T-helper 17 cell (primary cell): ENCODE data around the gene FAM184B. TPM values are rescaled to one million over a fixed set of nuclear protein-coding genes. Genes with fewer than 3 reads are reported as not detected.
"Not testable (repeated sequence)": the region's sequence is repeated elsewhere in the genome, so short reads cannot be mapped to it uniquely, and the experiment has no call there.

Source experiments
- ATAC-seq: fragments of 150-1000 bp; cut with Tn5 transposase; 2 replicates; pipeline ENCODE4 v1.10.0; 2021; ENCODE audit warnings: mild to moderate bottlenecking, moderate library complexity
- DNase-seq, 3 donors: peaks; one replicate each; pipeline versions ENCODE4 v3.0.0 to v3.0.0-alpha.2; 2020 to 2021
- H3K9me3 ChIP-seq: one replicate; pipeline ENCODE4 v1.7.0; 2013; ENCODE audit warnings: low read length, mild to moderate bottlenecking; ENCODE audit not compliant: control insufficient read depth, poor library complexity, severe bottlenecking
- H3K27ac Mint-ChIP-seq: one replicate; pipeline ENCODE4 v1.8.0; 2022; ENCODE audit warnings: mild to moderate bottlenecking, moderate library complexity, mixed read lengths
- H3K27me3 Mint-ChIP-seq: one replicate; pipeline ENCODE4 v1.8.0; 2022; ENCODE audit warnings: mixed read lengths
- H3K36me3 Mint-ChIP-seq: one replicate; pipeline ENCODE4 v1.8.0; 2022; ENCODE audit warnings: low read depth, mixed read lengths
- H3K4me1 Mint-ChIP-seq: one replicate; pipeline ENCODE4 v1.8.0; 2022; ENCODE audit warnings: mild to moderate bottlenecking, mixed read lengths
- H3K4me3 Mint-ChIP-seq: one replicate; pipeline ENCODE4 v1.8.0; 2022; ENCODE audit warnings: mild to moderate bottlenecking, moderate library complexity, mixed read lengths
- total RNA-seq, 4 donors: library from RNA in 2 of 4; stranded (reverse) in 2 of 4; gene quantifications; one replicate each; pipeline ENCODE4 v1.2.3 and lab custom pipeline; 2022 to 2026

The FAM184B gene
- total RNA-seq, 2 donors from 2014 or later = not detected

DNA sequence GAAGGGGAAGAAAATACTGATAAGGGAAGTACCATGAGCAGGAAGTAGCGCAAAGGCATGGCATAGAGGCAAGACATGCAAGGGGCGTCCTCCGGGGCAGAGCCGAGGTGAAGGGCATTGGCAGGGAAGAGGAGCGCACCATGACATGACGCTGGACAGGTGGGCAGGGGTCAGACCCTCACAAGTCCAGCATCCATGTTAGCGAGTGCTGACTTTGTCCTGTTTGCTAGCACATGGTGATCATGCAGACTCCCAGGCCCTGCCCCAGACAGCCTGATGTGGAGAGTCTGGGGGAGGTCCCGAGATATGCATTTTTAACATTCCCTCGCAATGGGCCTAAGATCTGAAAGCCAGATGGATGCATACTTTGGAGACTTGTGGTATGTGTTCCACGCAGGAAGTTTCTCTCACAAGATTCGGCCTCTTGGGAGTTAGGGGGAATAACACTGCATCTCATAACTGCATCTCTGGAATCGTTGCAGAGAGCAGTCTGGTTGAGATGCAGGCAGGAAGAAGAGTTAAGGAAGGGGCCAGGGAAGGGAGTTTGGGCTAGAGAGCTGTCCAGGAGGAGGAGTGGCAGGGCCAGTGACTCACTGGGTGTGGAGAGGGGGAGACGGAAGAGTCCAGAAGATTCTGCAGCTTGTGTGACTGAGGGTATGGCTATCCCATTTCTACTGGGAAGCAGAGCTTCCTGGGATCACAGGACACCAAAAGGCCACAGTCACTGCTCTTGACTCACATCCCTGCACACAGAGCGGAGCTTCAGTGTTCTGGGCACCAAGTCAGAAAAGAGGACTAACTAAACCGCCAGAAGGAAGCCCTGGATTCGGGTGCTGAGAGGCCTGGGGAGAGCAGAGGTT, 59.7 kb downstream of the FAM184B start:
- H3K36me3 Mint-ChIP-seq = no peaks in the 10 kb centered on the region
- ATAC-seq (no peak), DNase-seq (no peak)
- H3K27ac Mint-ChIP-seq = no peak overlapping the region
- no peaks in the 10 kb centered on the region for H3K4me1 Mint-ChIP-seq
- H3K4me3 Mint-ChIP-seq = no peak overlapping the region
- H3K9me3 ChIP-seq = no peaks in the 10 kb centered on the region
- H3K27me3 Mint-ChIP-seq = peaks cover 55% of the 10 kb centered on the region

DNA sequence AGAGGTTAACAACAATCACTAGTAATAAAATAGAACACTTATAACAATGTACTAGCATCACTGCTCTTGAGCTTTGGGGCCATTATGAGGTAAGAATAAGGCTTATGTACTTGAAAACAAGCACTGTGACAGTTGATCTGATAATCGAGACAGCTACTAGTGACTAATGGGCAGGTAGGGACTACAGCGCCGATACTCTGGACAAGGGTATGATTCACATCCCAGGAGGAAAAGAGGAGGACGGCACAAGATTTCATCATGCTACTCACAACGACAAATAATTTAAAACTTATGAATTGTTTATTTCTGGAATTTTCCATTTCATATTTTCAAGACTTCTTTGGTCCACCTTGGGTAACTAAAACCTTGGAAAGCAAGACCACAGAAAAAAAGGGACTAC, 62.3 kb downstream of the FAM184B start:
- H3K4me1 Mint-ChIP-seq = no peaks in the 10 kb centered on the region
- no peak for ATAC-seq
- DNase-seq = no peak
- H3K27me3 Mint-ChIP-seq = peaks cover 48% of the 10 kb centered on the region
- H3K9me3 ChIP-seq = no peaks in the 10 kb centered on the region
- H3K4me3 Mint-ChIP-seq = no peak overlapping the region
- no peak overlapping the region for H3K27ac Mint-ChIP-seq
- H3K36me3 Mint-ChIP-seq = no peaks in the 10 kb centered on the region

DNA sequence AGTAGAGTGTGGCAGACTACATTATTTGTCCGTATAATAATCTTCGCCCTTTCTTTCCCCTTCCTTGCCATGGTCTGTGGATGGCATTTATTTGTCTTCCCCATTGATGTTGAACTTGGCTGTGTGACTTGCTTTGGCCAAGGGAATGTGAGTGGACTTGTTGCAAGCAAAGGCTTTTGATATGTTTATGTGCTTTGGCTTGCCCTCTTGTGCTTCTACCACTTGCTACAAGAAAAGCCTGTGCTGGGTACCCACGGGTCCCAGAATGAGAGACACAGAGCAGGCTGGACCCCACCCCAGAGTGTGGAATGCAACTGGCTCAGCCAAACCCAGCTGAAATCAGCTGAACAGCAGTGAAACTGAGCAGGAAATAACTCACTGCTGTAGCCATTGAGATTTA, 63.0 kb downstream of the FAM184B start:
- H3K36me3 Mint-ChIP-seq = no peaks in the 10 kb centered on the region

DNA sequence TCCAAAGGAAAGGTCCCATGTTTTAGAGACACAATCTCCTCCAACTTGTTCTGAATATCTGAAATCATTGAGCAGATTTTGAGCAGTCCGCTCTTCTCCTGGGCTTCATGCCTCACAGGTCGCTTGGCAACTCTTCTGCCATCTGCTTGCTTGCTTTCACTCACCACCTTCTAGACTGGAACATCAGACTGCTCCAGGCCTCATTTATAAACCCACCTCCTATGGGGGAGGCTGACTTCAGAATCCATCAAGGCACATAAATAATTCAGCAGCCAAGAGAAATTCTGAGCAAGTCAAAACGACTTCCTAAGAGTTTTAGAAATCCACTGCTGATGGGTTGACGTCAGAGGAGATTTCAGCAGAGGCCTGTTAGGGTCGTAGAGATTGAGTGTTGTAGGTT, 64.1 kb downstream of the FAM184B start:
- Mint-ChIP-seq H3K27me3 (peaks cover 58% of the 10 kb centered on the region), H3K4me3 (no peak overlapping the region), H3K4me1 (no peaks in the 10 kb centered on the region), H3K36me3 (no peaks in the 10 kb centered on the region), H3K27ac (no peak overlapping the region)
- no peak for DNase-seq
- H3K9me3 ChIP-seq = no peaks in the 10 kb centered on the region
- no peak for ATAC-seq

More for the DNA sequence above, 63.0 kb downstream of the FAM184B start:
- no peak overlapping the region for H3K27ac Mint-ChIP-seq
- H3K4me3 Mint-ChIP-seq = no peak overlapping the region
- H3K4me1 Mint-ChIP-seq = no peaks in the 10 kb centered on the region
- no peak for ATAC-seq
- H3K9me3 ChIP-seq = no peaks in the 10 kb centered on the region
- peaks cover 51% of the 10 kb centered on the region for H3K27me3 Mint-ChIP-seq
- DNase-seq = no peak

DNA sequence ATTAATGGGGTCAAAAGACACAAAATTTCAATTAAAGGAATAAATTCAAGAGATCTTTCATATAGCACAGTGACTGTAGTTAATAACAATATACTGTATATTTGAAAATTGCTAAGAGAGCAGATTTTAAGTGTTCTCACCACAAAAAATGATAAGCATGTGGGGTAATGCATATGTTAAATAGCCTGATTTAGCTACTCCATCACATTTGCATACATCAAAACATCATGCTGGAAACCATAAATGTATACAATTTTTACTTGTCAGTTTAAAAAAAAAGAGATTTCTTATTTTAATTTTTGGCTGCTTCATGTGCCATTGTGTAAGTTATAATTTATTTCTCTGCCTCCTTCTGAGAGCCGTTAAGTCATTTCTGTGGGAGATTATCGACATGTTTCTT, 65.9 kb downstream of the FAM184B start:
- Mint-ChIP-seq H3K27ac (no peak overlapping the region), H3K4me3 (no peak overlapping the region), H3K36me3 (no peaks in the 10 kb centered on the region), H3K4me1 (no peaks in the 10 kb centered on the region), H3K27me3 (peaks cover 56% of the 10 kb centered on the region)
- H3K9me3 ChIP-seq = no peaks in the 10 kb centered on the region
- no peak for DNase-seq
- no peak for ATAC-seq

DNA sequence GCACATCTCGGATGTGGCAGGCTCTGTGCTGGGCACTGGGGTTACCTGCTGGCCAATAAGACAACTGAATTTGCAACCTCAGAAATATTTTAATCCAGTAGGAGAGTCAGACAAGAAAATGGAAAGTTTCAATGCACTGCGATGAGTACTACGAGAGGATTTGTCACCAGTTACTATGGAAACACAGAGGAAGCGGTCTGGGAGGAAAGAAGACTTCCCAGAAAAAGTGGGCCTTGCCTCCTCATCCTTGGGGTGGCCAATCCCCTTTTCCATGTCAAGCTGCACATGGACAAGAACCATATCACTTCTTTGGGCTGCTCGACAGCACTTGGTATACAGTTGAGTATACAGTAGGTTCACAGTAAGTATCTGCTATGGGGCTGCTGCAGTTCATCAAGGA, 67.6 kb downstream of the FAM184B start:
- peaks cover 41% of the 10 kb centered on the region for H3K27me3 Mint-ChIP-seq
- no peak overlapping the region for H3K4me3 Mint-ChIP-seq
- no peaks in the 10 kb centered on the region for H3K4me1 Mint-ChIP-seq
- no peaks in the 10 kb centered on the region for H3K9me3 ChIP-seq
- DNase-seq = no peak
- H3K27ac Mint-ChIP-seq = no peak overlapping the region
- H3K36me3 Mint-ChIP-seq = no peaks in the 10 kb centered on the region
- no peak for ATAC-seq

DNA sequence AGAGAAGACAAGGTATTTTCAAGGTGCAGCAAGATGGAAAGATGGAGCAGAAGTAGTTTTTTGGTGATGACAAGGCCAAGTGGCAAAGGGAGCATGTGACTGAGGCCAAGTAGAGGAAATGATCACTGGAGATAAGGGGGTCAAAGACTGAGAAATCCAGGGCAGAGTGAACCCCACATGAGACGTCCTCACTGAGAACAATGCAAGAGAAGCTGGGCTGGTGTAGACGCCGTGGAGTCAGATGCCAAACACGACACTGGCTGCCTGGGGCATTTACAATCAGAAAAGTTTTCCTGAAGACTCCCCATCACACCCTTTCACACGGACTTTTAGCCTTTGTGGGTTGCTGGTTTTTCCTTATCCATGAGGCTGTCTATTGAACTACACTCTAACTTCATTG, 69.3 kb downstream of the FAM184B start:
- Mint-ChIP-seq H3K27ac (no peak overlapping the region), H3K36me3 (no peaks in the 10 kb centered on the region), H3K4me1 (no peaks in the 10 kb centered on the region), H3K4me3 (no peak overlapping the region), H3K27me3 (peaks cover 30% of the 10 kb centered on the region)
- DNase-seq (no peak), ATAC-seq (no peak)
- H3K9me3 ChIP-seq = no peaks in the 10 kb centered on the region

DNA sequence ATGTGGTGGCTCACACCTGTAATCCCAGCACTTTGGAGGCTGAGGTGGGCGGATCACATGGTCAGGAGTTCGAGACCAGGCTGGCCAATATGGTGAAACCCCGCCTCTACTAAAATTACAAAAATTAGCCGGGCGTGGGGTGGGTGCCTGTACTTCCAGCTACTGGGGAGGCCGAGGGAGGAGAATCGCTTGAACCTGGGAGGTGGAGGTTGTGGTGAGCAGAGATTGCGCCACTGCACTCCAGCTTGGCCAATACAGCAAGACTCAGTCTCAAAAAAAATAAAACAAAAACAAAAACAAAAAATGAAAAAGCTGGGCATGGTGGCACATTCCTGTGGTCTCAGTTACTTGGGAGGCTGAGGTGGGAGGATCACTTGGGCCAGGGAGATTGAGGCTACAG, 70.2 kb downstream of the FAM184B start:
- DNase-seq, H3K4me1 Mint-ChIP-seq, H3K9me3 ChIP-seq, H3K4me3 Mint-ChIP-seq, H3K36me3 Mint-ChIP-seq, ATAC-seq, H3K27ac Mint-ChIP-seq: not testable (repeated sequence)
- peaks cover 22% of the 10 kb centered on the region for H3K27me3 Mint-ChIP-seq

DNA sequence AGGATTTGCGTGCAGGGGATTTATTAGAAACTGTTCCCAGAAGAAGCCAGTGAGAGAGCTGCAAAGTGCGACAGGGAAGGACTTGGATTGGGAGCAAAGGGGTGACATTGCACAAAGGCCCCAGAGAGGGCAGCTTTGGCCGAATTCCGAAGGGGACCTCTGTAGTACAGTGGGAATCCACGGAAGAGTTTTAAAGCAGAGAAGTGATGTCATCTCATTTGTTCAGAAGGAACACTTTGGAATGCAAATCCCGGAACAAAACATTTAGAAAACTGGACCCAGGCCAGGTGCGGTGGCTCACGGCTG, 71.7 kb downstream of the FAM184B start:
- ATAC-seq (no peak), DNase-seq (no peak)
- Mint-ChIP-seq H3K36me3 (no peaks in the 10 kb centered on the region), H3K4me1 (no peaks in the 10 kb centered on the region), H3K27me3 (peaks cover 24% of the 10 kb centered on the region), H3K4me3 (no peak overlapping the region), H3K27ac (no peak overlapping the region)
- H3K9me3 ChIP-seq = no peaks in the 10 kb centered on the region

DNA sequence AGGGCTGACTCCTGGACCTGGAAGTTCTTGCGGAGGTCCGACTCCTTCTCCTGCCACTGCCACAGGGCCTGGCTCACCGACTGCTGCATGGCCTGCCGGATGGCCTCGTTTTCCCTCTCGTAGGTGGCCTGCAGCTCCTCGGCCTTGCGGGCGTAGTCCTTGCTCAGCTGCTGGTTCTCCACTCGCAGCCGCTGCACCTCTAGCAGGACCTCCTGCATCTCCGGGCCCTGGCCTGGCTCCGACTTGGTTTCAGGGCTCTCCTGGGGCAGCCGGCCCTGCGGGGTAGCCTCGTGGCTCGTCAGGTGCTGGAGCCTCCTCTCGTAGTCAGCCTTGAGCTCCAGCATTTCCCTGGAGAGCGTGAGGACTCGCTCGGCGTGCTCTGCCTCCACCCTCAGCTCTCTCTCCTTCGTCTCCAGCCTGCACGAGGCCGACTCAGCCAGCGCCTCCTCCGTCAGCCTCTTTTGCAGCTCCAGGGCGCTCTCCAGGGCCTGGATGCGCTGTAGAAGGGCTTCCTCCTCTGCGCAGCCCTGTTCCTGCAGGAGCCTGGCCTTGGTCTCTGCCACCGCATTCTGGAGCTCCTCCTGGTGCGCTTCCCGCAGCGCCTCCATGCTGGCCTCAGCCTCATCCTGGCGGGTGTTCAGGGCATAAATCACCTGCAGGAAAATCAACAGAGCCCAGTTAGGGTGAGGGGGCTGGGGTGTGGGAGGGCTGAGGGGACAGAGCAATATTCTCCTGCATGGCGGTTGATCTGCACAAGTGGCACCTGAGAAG, 72.2 kb downstream of the FAM184B start:
- H3K27me3 Mint-ChIP-seq = peaks cover 25% of the 10 kb centered on the region
- H3K9me3 ChIP-seq = no peaks in the 10 kb centered on the region
- no peaks in the 10 kb centered on the region for H3K4me1 Mint-ChIP-seq
- DNase-seq = no peak
- H3K36me3 Mint-ChIP-seq = no peaks in the 10 kb centered on the region
- no peak overlapping the region for H3K4me3 Mint-ChIP-seq
- no peak for ATAC-seq
- H3K27ac Mint-ChIP-seq = no peak overlapping the region

DNA sequence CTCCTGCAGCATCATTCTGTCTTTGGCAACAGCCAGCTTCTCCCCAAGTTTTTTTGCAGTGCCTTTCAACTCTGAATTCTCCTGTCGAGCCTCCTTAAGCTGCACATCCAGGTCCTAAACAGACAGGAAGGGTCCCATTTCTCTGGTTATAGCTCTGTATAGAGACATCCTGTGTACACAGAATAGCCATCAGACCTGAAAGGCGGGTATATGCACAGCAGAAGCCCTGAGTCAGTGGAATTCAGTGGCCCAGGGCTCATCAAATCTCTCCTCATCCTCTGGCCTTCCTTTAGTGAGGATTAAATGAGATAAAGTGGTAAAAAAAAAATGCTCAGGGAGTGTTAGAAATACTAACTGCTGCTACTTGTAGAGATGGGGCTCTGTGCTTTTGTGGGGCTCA, 73.8 kb downstream of the FAM184B start:
- no peak for ATAC-seq
- H3K9me3 ChIP-seq = no peaks in the 10 kb centered on the region
- Mint-ChIP-seq H3K4me3 (no peak overlapping the region), H3K36me3 (no peaks in the 10 kb centered on the region), H3K27me3 (peaks cover 19% of the 10 kb centered on the region), H3K4me1 (no peaks in the 10 kb centered on the region), H3K27ac (no peak overlapping the region)
- DNase-seq = no peak

DNA sequence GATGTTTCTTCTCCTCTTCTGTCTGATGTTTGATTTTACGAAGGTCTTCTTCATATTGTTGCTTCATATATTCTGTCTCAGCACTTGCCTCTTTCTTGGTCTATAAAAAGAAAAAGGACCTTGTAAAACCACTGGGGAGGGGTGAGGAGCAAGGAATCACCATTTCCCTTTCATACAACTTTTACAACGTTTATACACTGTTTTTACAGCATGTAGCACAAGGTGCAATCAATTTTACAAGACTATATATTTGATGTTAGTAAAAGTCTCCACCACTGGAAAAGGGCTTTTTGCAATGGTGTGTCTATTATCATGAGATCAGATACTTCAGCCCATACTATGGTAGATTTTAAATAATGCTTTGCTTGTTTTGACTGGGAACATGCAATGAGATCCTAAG, 76.3 kb downstream of the FAM184B start:
- H3K27me3 Mint-ChIP-seq = peaks cover 12% of the 10 kb centered on the region
- no peak overlapping the region for H3K4me3 Mint-ChIP-seq
- H3K9me3 ChIP-seq = no peaks in the 10 kb centered on the region
- H3K36me3 Mint-ChIP-seq = no peaks in the 10 kb centered on the region
- DNase-seq = no peak
- no peak overlapping the region for H3K27ac Mint-ChIP-seq
- ATAC-seq = no peak
- no peaks in the 10 kb centered on the region for H3K4me1 Mint-ChIP-seq

DNA sequence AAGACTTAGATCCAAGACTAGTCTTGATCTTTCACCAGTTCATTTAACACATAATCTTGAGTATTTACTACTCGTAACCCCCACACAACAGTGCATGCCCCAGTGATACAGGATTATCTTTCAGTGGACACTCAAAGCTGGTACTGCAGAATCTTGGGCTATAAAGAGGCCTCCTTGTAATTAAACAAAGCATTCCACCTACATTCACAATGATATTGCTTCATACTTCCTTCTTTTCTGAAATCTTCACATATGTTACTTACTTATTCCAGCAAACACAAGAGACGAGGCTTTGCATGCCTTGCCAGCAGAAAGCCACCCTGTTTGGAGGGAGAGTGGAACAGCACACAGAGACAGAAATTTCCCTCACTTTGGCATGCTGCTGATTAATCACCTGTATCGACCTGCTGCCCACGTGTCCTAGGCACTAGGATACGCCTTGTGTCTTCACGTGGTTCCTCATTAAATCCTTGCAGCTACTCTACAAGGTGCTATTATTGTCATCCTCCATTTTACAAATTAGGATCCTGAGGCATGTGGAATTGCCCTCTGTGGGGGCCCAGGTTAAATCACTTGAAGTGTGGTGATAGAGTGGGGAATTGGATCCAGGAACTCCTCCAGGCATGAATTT, 77.3 kb downstream of the FAM184B start:
- no peak overlapping the region for H3K27ac Mint-ChIP-seq
- DNase-seq (no peak), ATAC-seq (no peak)
- H3K36me3 Mint-ChIP-seq = no peaks in the 10 kb centered on the region
- no peak overlapping the region for H3K4me3 Mint-ChIP-seq
- no peaks in the 10 kb centered on the region for H3K9me3 ChIP-seq
- H3K4me1 Mint-ChIP-seq = no peaks in the 10 kb centered on the region
- peaks cover 12% of the 10 kb centered on the region for H3K27me3 Mint-ChIP-seq
